Adrenal gland (tissue), 5 donors: Measurements from ENCODE around the gene PDIK1L.

ENCODE experiments used
- POLR2A ChIP-seq, 2 donors: fragments of 450-650 bp; IDR thresholded peaks; one replicate each; pipeline ENCODE4 v1.6.1; 2017; ENCODE audit warnings: antibody characterized with exemption in 2 of 2, mild to moderate bottlenecking in 2 of 2, moderate library complexity in 1 of 2
- TF ChIP-seq, protein P1 (sequence below), 6 experiments: fragments of 450-650 bp in 4 of 6; fragments of 200-600 bp in 2 of 6; sonication (generic) in 1 of 6; IDR thresholded peaks; 1 replicate in 5 of 6; 2 replicates in 1 of 6; pipeline versions ENCODE4 v1.5.1 to v1.8.0; 2016 to 2021; ENCODE audit warnings: antibody characterized with exemption in 6 of 6, mild to moderate bottlenecking in 2 of 6, moderate library complexity in 1 of 6
- donor health status: DM: no; HTN: no; CAD: no.

DNA sequence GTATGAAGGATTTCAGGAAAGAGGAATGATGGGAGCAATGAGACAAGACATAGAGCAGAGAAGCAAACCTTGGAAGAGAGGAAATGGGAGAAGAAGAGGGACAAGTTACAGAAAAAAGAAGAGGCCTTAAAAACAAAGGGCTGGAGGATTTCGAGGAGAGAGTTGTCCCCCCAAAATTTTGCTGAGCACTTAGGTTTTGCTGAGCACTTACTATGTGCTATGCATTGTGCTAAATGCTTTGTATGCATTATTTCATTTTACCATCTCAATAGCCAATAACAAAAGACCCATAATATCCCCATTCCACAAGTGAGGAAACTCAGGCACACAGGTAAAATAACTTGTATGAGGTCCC lies 41.7 kb upstream of the PDIK1L start:
- TF ChIP-seq, protein P1, sequence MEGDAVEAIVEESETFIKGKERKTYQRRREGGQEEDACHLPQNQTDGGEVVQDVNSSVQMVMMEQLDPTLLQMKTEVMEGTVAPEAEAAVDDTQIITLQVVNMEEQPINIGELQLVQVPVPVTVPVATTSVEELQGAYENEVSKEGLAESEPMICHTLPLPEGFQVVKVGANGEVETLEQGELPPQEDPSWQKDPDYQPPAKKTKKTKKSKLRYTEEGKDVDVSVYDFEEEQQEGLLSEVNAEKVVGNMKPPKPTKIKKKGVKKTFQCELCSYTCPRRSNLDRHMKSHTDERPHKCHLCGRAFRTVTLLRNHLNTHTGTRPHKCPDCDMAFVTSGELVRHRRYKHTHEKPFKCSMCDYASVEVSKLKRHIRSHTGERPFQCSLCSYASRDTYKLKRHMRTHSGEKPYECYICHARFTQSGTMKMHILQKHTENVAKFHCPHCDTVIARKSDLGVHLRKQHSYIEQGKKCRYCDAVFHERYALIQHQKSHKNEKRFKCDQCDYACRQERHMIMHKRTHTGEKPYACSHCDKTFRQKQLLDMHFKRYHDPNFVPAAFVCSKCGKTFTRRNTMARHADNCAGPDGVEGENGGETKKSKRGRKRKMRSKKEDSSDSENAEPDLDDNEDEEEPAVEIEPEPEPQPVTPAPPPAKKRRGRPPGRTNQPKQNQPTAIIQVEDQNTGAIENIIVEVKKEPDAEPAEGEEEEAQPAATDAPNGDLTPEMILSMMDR (IDR thresholded peaks at IDR 0.05): no peak
- no peak for TF ChIP-seq POLR2A (IDR thresholded peaks at IDR 0.05)
